ENCODE data around the gene CEP43. TPM values are rescaled to one million over a fixed set of nuclear protein-coding genes. Genes with fewer than 3 reads are reported as not detected.

CEP43 gene
- total and polyA plus RNA-seq, 10 of the 15 experiments (the other 5 are each of a cell fraction or from before 2014, with no cell fraction given): 7.7 to 49.9 (median 24.6) TPM

- TF ChIP-seq HSF1 (IDR thresholded peaks at IDR 0.05; ENCODE audit: low read depth, low read length) (no peak), ZBTB4 (CRISPR knock-in tag; IDR thresholded peaks at IDR 0.05) (no peak), NFYB (IDR thresholded peaks at IDR 0.05; ENCODE audit: insufficient read depth, low read depth, low read length) (no peak), EP300 (IDR thresholded peaks at IDR 0.05; ENCODE audit: borderline replicate concordance in 1 of 2, control insufficient read depth in 1 of 2, low read depth in 2 of 2, low read length in 2 of 2) (0 out of 4 replicates have a peak, but pooled peaks of 1 of the 2 experiments have one; percentile 25), ZNF24 (IDR thresholded peaks at IDR 0.05) (no peak)
Observed at GRCh38 chr6:166957087-166957804, 42.0 kb upstream of the CEP43 start (continued).
